Ovary (tissue), 3 donors: ENCODE results near the gene TBX19.

Source experiments
- CTCF ChIP-seq, 3 donors: fragments of 450-650 bp in 2 of 3; fragments of 200-600 bp in 1 of 3; IDR thresholded peaks; one replicate each; pipeline versions ENCODE4 v1.5.1 to v1.8.0; 2016 to 2022; ENCODE audit warnings: antibody characterized with exemption in 3 of 3, mild to moderate bottlenecking in 1 of 3
- EP300 ChIP-seq: sonication (generic); formaldehyde crosslinking; IDR thresholded peaks from one replicate; pipeline ENCODE4 v1.6.1; 2017; ENCODE audit warnings: antibody characterized with exemption
- POLR2A ChIP-seq: fragments of 450-650 bp; IDR thresholded peaks from one replicate; pipeline ENCODE4 v1.6.1; 2017; ENCODE audit warnings: antibody characterized with exemption, mild to moderate bottlenecking, moderate library complexity
- donor health status: DM: no; HTN: no; CAD: no.

DNA sequence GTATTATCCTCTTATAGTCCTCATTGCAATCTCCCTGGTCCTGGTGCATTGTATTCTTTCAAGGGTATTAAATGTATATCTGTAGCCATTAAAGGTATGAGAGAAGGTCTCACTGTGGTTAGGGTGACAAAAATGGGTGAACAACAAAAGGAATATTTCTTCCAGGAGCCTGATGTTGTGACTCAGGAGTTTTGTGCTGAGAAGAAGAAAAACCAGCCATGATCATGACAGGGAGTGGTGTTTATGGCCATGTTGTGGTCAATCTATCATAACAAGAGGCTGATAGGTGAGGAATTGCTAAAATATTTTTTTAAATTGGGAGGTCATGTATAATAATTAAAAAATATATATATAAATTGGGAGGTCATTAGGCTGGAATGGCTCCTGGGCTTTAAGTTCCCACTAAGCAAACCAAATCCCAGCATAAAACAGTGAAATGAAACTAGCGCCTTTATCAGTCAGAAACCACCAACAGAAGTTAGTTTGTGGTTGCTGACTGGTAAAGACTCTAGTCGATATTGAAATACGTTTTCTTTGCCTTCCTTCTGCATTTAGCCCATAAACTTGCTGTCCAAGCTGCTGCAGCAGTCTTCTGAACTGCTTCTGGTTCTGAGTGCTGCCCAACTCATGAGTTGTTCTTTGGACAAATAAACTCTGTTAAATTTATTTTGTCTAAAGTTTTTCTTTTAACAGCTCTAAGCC is 60.3 kb downstream of the TBX19 start:
- TF ChIP-seq CTCF (IDR thresholded peaks at IDR 0.05) (no peak), EP300 (no peak), POLR2A (no peak)
